ENCODE results near the gene PTEN. TPM values are rescaled to one million over a fixed set of nuclear protein-coding genes. Genes with fewer than 3 reads are reported as not detected.

Gene PTEN
- total RNA-seq, 3 donors from 2014 or later, result 94.1 to 118 (median 118) TPM

DNA sequence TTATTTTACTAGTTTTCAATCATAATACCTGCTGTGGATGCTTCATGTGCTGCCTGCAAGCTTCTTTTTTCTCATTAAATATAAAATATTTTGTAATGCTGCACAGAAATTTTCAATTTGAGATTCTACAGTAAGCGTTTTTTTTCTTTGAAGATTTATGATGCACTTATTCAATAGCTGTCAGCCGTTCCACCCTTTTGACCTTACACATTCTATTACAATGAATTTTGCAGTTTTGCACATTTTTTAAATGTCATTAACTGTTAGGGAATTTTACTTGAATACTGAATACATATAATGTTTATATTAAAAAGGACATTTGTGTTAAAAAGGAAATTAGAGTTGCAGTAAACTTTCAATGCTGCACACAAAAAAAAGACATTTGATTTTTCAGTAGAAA, 103.0 kb downstream of the PTEN start:
- ATAC-seq (no peak), DNase-seq (no peak)
- Histone ChIP-seq H3K36me3 (ENCODE audit: low read depth) (no peaks in the 10 kb centered on the region), H3K4me3 (no peak overlapping the region), H3K9me3 (no peaks in the 10 kb centered on the region), H3K4me1 (ENCODE audit: low read depth) (no peaks in the 10 kb centered on the region)
- intact Hi-C loops (cut with DNase I, micrococcal nuclease), result no loop called here
- TF ChIP-seq, protein P1, sequence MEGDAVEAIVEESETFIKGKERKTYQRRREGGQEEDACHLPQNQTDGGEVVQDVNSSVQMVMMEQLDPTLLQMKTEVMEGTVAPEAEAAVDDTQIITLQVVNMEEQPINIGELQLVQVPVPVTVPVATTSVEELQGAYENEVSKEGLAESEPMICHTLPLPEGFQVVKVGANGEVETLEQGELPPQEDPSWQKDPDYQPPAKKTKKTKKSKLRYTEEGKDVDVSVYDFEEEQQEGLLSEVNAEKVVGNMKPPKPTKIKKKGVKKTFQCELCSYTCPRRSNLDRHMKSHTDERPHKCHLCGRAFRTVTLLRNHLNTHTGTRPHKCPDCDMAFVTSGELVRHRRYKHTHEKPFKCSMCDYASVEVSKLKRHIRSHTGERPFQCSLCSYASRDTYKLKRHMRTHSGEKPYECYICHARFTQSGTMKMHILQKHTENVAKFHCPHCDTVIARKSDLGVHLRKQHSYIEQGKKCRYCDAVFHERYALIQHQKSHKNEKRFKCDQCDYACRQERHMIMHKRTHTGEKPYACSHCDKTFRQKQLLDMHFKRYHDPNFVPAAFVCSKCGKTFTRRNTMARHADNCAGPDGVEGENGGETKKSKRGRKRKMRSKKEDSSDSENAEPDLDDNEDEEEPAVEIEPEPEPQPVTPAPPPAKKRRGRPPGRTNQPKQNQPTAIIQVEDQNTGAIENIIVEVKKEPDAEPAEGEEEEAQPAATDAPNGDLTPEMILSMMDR (IDR thresholded peaks at IDR 0.05), result no peak

DNA sequence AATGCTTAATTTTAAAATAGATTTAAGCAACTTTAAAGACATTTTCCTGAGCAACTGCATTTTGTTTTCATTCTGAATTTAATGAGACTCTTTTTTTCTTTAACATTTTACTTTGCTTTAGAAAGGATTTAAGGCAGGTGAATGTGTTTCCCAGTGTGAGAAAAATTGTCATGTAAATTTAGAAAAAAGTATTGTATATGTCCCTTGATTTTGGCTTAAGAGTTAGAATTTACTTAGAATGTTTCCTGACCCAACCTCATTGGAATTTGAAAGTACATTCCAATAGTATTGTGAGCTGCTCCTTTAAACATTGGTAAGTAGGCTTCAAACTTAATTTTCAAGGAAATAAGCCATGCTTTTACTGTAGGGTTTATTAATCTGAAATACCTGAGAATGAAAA, 110.2 kb downstream of the PTEN start:
- ATAC-seq (no peak), DNase-seq (no peak)
- intact Hi-C loops (cut with DNase I, micrococcal nuclease), result no loop called here
- no peaks in the 10 kb centered on the region for H3K36me3 ChIP-seq (ENCODE audit: low read depth)
- H3K4me3 ChIP-seq, result no peak overlapping the region
- TF ChIP-seq, protein P1 (IDR thresholded peaks at IDR 0.05), result no peak
- no peaks in the 10 kb centered on the region for H3K9me3 ChIP-seq
- H3K4me1 ChIP-seq (ENCODE audit: low read depth), result no peaks in the 10 kb centered on the region

DNA sequence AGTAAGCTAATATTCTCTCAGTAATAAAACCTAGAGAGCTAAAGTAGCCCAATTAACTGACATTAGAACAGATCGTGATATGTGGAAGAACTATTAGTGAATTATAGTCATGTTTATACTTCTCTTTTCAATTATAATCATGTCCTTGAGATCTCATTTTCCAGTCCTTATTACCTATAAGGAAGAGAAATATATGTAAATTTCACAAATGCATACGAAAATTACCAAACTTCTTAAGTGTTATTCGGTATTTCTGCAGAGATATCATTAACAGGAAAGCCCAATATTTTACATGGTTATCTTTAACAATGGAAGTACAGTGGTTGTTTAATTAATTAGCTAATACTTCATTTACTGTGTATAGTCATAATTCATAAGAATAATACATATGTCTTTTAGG, 110.7 kb downstream of the PTEN start:
- ATAC-seq, result no peak
- DNase-seq, result no peak
- Histone ChIP-seq H3K9me3 (no peaks in the 10 kb centered on the region), H3K4me3 (no peak overlapping the region), H3K4me1 (ENCODE audit: low read depth) (no peaks in the 10 kb centered on the region), H3K36me3 (ENCODE audit: low read depth) (no peaks in the 10 kb centered on the region)
- TF ChIP-seq, protein P1 (IDR thresholded peaks at IDR 0.05), result no peak
- intact Hi-C loops (cut with DNase I, micrococcal nuclease), result no loop called here

DNA sequence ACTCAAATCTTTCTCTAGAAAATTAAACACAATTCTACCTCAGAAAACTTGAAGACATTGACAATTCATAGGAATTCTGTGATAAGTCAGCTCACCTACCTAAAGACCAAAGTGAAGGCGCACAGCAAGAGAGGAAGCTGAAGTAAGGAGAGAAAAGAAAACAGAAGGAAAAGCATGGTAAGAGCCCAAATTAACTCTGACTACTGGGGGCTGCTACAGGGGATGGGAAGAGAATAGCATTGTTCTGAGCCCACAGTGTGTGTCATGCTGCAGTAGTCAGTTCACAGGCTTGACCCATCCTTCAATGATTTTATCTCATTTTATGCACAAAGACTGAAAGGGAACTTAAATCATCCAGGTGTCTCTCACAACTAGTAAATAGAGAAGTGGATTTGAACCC, 111.3 kb downstream of the PTEN start:
- H3K9me3 ChIP-seq, result no peaks in the 10 kb centered on the region
- TF ChIP-seq, protein P1 (IDR thresholded peaks at IDR 0.05), result no peak
- H3K36me3 ChIP-seq (ENCODE audit: low read depth), result no peaks in the 10 kb centered on the region
- no peaks in the 10 kb centered on the region for H3K4me1 ChIP-seq (ENCODE audit: low read depth)
- DNase-seq (no peak), ATAC-seq (no peak)
- no peak overlapping the region for H3K4me3 ChIP-seq
- intact Hi-C loops (cut with DNase I, micrococcal nuclease), result no loop called here

DNA sequence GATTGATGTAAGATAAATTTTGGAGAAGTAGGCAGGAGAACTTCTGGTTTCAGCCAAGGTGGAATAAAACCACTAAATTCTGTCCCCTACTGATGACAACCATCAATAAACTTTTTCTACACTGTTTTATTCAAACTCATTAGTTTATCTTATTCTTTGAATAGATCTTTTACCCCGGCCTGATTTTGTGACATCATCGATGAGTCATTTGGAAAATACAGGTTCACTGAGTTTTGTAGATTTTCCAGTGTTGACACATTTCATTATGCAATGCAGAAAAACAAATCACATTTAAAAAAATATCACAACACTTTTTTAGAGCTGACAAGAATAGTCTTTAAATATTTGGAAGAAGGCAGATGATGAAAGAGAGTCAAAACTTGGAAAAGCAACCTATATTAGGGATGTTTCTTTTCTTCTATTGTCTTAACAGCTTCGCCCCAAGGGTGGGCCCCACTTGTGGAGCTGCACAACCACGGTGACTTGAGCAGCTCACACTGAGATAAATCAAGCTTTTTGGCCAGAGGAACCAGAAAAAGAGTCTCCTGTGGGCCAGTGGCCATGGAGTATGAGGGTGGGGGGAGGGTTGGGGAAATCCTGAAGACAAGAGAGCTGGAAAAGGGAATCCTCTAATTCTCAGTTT, 112.8 kb downstream of the PTEN start:
- DNase-seq, result no peak
- TF ChIP-seq, protein P1 (IDR thresholded peaks at IDR 0.05), result no peak
- no peaks in the 10 kb centered on the region for H3K36me3 ChIP-seq (ENCODE audit: low read depth)
- no peak for ATAC-seq
- intact Hi-C loops (cut with DNase I, micrococcal nuclease), result no loop called here
- H3K4me3 ChIP-seq, result no peak overlapping the region
- H3K4me1 ChIP-seq (ENCODE audit: low read depth), result no peaks in the 10 kb centered on the region
- no peaks in the 10 kb centered on the region for H3K9me3 ChIP-seq

DNA sequence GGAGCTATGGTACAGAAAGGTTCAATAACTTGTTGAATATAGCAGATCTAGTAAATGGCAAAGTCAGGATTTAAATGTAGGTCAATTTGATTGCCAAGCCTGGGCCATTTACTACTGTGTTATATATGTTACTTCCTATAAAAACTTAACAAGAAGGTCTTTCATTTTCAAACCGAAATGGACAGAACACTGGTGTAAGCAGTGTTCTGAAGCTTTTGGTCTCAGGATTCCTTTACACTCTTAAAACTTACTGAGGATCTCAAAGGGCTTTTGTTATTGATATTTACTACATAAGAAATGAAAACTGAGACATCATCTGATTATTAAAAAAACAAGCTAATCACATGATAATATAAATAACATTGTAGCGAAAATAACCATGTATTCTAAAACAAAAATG, 114.7 kb downstream of the PTEN start:
- TF ChIP-seq, protein P1 (IDR thresholded peaks at IDR 0.05), result no peak
- ATAC-seq (no peak), DNase-seq (no peak)
- Histone ChIP-seq H3K4me1 (ENCODE audit: low read depth) (no peaks in the 10 kb centered on the region), H3K36me3 (ENCODE audit: low read depth) (no peaks in the 10 kb centered on the region), H3K4me3 (no peak overlapping the region), H3K9me3 (no peaks in the 10 kb centered on the region)
- intact Hi-C loops (cut with DNase I, micrococcal nuclease), result no loop called here

Data from mucosa of descending colon (tissue), 3 donors.